Measurements from ENCODE around the gene IFI35.

- TF ChIP-seq, protein P1, sequence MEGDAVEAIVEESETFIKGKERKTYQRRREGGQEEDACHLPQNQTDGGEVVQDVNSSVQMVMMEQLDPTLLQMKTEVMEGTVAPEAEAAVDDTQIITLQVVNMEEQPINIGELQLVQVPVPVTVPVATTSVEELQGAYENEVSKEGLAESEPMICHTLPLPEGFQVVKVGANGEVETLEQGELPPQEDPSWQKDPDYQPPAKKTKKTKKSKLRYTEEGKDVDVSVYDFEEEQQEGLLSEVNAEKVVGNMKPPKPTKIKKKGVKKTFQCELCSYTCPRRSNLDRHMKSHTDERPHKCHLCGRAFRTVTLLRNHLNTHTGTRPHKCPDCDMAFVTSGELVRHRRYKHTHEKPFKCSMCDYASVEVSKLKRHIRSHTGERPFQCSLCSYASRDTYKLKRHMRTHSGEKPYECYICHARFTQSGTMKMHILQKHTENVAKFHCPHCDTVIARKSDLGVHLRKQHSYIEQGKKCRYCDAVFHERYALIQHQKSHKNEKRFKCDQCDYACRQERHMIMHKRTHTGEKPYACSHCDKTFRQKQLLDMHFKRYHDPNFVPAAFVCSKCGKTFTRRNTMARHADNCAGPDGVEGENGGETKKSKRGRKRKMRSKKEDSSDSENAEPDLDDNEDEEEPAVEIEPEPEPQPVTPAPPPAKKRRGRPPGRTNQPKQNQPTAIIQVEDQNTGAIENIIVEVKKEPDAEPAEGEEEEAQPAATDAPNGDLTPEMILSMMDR (IDR thresholded peaks at IDR 0.05), result no peak
- TF ChIP-seq POLR2A (IDR thresholded peaks at IDR 0.05), result no peak
- no peak for TF ChIP-seq POLR2AphosphoS5 (IDR thresholded peaks at IDR 0.05)
Measured at GRCh38 chr17:43033948-43034881, 27.6 kb downstream of the IFI35 start.

All from upper lobe of left lung (tissue), 4 donors.